Right forelimb (tissue), 1 donor: Measurements from ENCODE around the gene SH3RF3.

ENCODE experiments used
- DNase-seq: peaks from one replicate; pipeline ENCODE4 v3.0.0-alpha.2; 2018

The SH3RF3 gene

DNA sequence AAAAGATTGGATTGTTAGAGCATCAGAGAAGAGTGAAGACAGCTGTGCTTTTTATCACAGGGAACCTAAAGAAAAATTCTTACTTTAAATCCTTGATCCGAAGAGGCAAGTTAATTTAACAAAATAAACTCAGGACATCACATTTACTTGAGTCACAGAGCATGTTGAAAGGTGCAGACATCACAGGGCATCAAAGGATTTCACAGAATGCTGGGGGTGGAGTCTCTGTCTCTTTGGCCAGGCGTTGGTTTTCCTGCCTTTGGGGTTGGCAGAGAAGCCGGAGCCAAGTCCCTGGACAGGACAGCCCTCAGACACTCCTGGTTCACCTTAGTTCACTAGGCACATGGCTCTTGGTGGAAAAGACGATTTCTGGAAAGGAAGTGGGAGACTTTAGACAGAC, 56.3 kb downstream of the SH3RF3 start:
- no peak for DNase-seq

DNA sequence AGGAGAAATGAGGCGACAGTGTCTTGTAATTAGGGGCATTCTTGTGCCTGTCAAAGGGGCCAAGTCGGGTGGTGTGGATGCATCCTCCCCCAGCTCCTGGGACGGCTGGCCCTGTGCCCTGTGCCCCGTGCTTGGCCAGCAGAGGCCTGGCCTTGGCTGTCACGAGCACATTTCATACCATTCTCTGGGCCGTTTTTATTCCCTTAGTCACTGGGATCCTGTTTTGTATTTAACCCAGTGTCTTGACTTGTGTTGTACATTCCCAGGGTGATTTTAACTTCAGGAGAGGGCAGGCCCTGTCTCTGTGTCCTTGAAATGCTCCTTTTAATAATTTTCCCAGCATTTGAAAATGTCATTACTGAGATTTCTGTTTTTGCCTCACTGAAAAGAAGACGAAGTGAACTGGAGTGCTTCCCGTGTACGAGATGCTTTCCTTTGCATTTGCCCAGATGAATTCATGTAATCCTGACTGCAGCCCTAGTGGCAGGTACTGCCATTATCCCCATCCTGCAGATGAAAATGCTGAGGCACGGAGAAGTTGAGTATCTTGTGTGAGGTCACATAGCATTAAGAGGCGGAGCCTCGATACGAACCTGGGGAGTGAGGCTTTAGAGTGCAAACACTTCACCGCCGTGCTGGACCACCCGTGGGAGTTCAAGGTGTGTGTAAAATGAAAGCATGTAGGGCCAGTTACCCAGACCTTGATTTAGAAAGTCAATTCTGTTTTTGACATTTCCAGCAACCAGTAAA, 57.0 kb downstream of the SH3RF3 start:
- no peak for DNase-seq

DNA sequence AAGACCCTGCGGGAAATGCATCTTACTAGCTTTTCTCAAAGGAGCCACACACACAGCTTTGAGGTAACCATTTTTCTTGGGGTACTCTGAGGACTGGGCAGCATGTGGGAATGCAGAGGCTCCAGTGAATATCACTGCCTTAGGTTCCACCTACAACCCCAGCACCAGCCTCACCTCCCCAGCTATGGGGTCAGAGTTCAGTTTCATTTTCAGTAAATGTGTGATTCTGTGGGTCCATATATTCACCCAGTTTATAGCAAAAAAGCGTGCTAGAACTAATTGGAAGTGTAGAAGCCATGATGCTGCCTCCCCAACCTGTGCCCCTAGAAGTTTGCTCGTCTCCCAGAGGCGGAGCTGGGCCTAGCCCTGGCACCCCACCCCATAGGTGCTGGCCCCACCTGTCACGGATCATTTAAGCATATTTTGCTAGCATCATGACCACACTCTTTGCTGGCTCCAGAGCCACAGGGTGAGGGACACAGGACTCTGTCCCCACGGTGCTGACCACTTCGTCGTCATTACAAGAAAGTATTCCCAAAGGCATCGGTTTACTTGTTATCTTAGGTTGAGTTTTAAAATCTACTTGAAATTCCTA, 57.7 kb downstream of the SH3RF3 start:
- no peak for DNase-seq

GRCh38 chr2:109187711-109188495, 58.9 kb downstream of the SH3RF3 start:
- DNase-seq, result no peak

GRCh38 chr2:109188496-109188890, 59.5 kb downstream of the SH3RF3 start:
- no peak for DNase-seq

DNA sequence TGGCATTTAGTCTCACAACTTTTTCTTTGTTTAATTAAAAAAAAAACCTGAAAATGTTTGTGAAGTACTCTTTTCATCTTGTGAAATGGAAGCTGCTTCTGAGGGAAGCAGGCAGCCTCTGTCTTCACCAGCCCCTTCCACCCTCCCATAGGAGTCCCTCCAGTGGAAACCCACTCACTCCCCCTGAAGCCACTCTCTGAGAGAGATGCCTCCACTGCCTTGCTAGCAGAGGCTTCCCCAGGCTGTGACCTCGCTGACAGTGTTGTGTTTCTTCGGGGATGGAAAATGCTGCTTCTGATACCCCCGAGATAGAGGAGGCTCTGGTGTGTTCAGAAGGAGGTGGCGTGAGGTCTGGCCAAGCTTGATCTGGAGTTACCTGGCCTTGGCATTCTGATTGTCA, 59.9 kb downstream of the SH3RF3 start:
- no peak for DNase-seq

GRCh38 chr2:109189751-109190150, 60.7 kb downstream of the SH3RF3 start:
- no peak for DNase-seq

GRCh38 chr2:109193807-109194619, 65.0 kb downstream of the SH3RF3 start:
- DNase-seq, result no peak

DNA sequence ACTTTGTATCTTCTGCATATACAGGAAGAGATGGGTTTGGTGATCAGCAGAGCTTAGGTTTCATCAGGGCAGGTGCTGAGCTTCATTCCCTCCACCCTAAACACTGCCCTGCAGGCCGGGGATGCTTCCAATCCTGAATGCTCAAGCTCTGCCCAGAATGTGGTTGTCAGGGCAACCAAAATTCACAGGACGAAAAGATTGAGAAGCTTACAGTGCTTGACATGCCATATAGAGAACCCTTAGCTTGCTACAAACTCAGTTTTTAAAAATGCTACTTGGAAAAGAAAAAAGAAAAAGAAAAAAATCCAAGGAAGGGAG, 65.6 kb downstream of the SH3RF3 start:
- DNase-seq, result no peak

GRCh38 chr2:109195193-109196045, 66.4 kb downstream of the SH3RF3 start:
- peak; percentile 45 for DNase-seq

DNA sequence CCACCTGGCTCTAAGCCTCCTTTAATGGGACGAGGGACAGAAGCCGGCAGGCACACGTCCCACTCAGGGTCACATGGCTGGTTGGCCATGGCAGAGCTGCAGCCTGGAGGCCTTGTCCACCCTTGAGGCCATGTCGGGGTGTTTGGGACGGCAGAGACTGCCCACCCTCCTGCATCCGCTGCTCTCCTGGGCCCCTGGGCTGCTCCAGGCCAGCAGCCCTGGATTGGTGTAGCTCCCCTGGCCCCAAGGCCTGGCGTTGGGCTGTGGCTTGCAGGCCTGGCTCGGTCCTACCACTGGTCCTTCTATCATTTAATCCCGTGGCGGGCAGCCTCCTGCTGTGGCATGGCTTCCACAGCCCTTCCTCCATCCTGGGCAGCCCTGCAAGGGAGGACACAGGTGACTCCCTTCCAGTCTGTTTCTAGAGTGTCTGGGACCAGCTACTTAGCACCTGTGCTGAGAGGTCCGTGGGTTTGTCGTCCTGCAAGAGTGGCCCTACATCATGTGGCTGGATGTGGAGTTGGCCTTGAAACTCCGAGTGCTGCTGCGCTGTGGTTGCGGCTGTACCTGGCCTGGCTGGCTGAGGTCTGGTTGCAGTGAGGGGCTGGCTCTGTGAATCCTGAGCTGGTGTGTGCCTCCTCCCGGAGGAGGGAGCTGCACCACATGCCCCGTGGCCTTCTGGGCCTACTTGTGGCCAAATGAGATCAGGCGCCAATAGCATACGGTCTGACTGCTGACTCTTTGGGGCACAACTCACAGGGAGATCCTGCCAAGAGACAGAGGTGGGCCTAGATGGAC, 67.3 kb downstream of the SH3RF3 start:
- DNase-seq, result no peak

- DNase-seq, result no peak
Observed at GRCh38 chr2:109197491-109198418, 68.8 kb downstream of the SH3RF3 start.

DNA sequence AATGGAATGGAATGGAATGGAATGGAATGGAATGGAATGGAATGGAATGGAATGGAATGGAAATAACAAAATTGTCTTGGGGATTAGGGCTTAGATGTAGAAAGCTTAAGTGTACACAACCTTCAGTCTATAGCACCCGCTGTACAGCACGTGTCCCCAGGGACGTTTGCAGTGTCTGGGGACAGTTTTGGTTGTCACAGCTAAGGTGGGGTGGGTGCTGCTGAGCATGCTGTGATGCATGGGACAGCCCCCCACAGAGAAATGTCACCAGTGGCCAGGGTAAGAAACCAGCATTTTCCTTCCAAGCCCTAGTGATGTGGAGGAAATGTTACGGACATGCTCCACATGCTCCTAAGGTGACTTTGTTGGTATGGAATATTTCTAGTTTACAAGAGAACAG, 70.8 kb downstream of the SH3RF3 start:
- DNase-seq, result no peak

DNA sequence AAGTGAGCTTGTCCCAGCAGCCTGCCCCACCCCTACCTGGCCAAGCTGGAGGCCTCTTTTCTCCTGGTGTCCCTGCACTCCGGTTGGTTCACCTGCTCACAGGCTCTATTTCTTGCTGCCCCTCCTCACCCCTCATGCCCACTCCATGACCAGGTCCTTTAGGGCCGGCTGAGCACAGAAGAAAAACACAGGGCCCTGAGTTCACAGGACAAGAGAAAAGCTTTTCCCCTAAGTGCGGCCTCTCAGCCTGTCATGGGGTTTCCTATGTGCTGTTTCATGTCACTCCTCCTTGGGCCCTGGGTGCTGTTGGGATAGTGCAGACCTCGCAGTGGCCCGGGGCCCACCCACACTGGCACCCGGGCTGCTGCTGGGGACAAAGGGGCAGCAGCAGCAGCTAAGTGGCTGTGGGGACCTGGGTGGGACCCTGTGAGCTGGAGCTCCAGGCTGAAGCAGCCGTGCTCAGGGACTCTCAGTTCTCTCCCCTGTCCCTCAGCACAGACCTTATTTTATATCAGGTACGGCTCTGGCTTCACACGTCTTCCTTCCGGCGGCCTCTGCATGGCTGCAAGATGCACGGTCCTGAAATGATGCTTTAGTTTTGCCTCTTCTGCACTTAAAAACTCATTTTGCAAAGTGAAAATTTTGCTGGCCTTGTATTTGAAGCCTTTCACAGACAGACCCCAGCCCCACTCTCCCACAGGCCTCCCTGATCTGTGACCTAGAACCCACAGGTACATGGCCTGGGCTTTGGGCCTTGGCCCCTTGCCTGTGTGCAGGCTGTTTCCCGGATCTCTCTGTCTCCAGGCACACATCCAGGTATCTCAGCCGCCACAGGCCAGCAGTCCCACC, 71.8 kb downstream of the SH3RF3 start:
- no peak for DNase-seq

GRCh38 chr2:109201465-109202327, 72.7 kb downstream of the SH3RF3 start:
- no peak for DNase-seq

GRCh38 chr2:109202486-109202885, 73.5 kb downstream of the SH3RF3 start:
- no peak for DNase-seq

- no peak for DNase-seq
Observed at GRCh38 chr2:109203246-109204011, 74.4 kb downstream of the SH3RF3 start.
